HepG2 (cell line): ENCODE measurements around the gene KRTAP1-5. TPM values are rescaled to one million over a fixed set of nuclear protein-coding genes. Genes with fewer than 3 reads are reported as not detected.
A peak's percentile ranks its signal among the peaks of the same experiment; 100 is the strongest.

Experiments
- DNMT3B ChIP-seq: conservative IDR thresholded peaks from 2 replicates; pipeline ENCODE4 v1.6.1; 2016; ENCODE audit warnings: missing biosample characterization, control low read depth
- FOXK2 ChIP-seq: fragments of 450-650 bp; IDR thresholded peaks from 2 replicates; pipeline ENCODE4 v1.6.1; 2016
- GLI4 ChIP-seq: sonication (generic); formaldehyde crosslinking; IDR thresholded peaks from 2 replicates; pipeline ENCODE4 v1.5.1; 2020; ENCODE audit warnings: missing genetic modification reagents, mild to moderate bottlenecking, moderate library complexity, borderline replicate concordance
- MED13 ChIP-seq: sonication (generic); formaldehyde crosslinking; IDR thresholded peaks from 2 replicates; pipeline ENCODE4 v1.5.0; 2020; ENCODE audit warnings: missing genetic modification reagents
- NBN ChIP-seq: fragments of 450-650 bp; conservative IDR thresholded peaks from 2 replicates; pipeline ENCODE4 v1.6.1; 2017
- RARA ChIP-seq: IDR thresholded peaks from 2 replicates; pipeline ENCODE4 v1.6.1; 2016; ENCODE audit warnings: missing genetic modification reagents, missing compliant biosample characterization
- RFXAP ChIP-seq: sonication (generic); formaldehyde crosslinking; IDR thresholded peaks from 2 replicates; pipeline ENCODE4 v1.4.0; 2020; ENCODE audit warnings: missing genetic modification reagents, borderline replicate concordance
- SMARCC2 ChIP-seq: fragments of 450-650 bp; IDR thresholded peaks from 2 replicates; pipeline ENCODE4 v1.6.1; 2017; ENCODE audit warnings: antibody characterized with exemption, mild to moderate bottlenecking
- SMYD3 ChIP-seq: sonication (generic); formaldehyde crosslinking; IDR thresholded peaks from 2 replicates; pipeline ENCODE4 v1.8.1; 2023; ENCODE audit warnings: mild to moderate bottlenecking, missing genetic modification reagents
- STAG1 ChIP-seq: sonication (generic); formaldehyde crosslinking; IDR thresholded peaks from 2 replicates; pipeline ENCODE4 v1.4.0; 2020; ENCODE audit warnings: missing genetic modification reagents
- SYNCRIP ChIP-seq: fragments of 200-400 bp; formaldehyde crosslinking; IDR thresholded peaks from 2 replicates; pipeline ENCODE4 v1.6.1; 2018; ENCODE audit warnings: mild to moderate bottlenecking, low read depth, low read length; ENCODE audit not compliant: insufficient read depth
- ZNF232 ChIP-seq: sonication (generic); formaldehyde crosslinking; IDR thresholded peaks from 2 replicates; pipeline ENCODE4 v1.4.0; 2020; ENCODE audit warnings: missing genetic modification reagents, borderline replicate concordance
- ZNF552 ChIP-seq: sonication (generic); formaldehyde crosslinking; IDR thresholded peaks from 2 replicates; pipeline ENCODE4 v1.9.0; 2022; ENCODE audit warnings: missing genetic modification reagents, mild to moderate bottlenecking, borderline replicate concordance
- ZSCAN21 ChIP-seq: sonication (generic); formaldehyde crosslinking; IDR thresholded peaks from 2 replicates; pipeline ENCODE4 v1.8.0; 2022; ENCODE audit warnings: mild to moderate bottlenecking, missing genetic modification reagents, moderate library complexity, borderline replicate concordance
- ZSCAN22 ChIP-seq: sonication (generic); formaldehyde crosslinking; IDR thresholded peaks from 2 replicates; pipeline ENCODE4 v1.4.0; 2020; ENCODE audit warnings: mild to moderate bottlenecking, missing genetic modification reagents
- polyA plus RNA-seq, 8 experiments: library from polyadenylated mRNA; depleted of rRNA in 3 of 8; stranded (reverse) in 7 of 8; unstranded in 1 of 8; fragments of >200 nt; fragmentation: Illumina TruSeq in 4 of 8; extraction: Trizol in 4 of 8; gene quantifications; 2 replicates each; pipeline versions ENCODE4 v1.2.1 to v1.2.3, GENCODE V29; 2011 to 2016; ENCODE audit warnings: low read depth in 4 of 8, missing spikeins in 1 of 8, mixed read lengths in 1 of 8; ENCODE audit not compliant: insufficient read depth in 1 of 8
- total RNA-seq, 5 experiments: library from RNA; depleted of rRNA; stranded (reverse); fragments of >200 nt; fragmentation: Illumina TruSeq; extraction: Trizol; gene quantifications; 2 replicates each; pipeline ENCODE4 v1.2.3, GENCODE V29; 2016; ENCODE audit warnings: low read depth in 1 of 5
- TF ChIP-seq, protein P1 (sequence below), 2 experiments: sonication (generic) in 1 of 2; formaldehyde crosslinking in 1 of 2; IDR thresholded peaks; 2 replicates each; pipeline versions ENCODE4 v1.5.1 to v1.6.1; 2011 to 2020; ENCODE audit warnings: borderline replicate concordance in 1 of 2, low read depth in 1 of 2, low read length in 1 of 2, mild to moderate bottlenecking in 1 of 2, missing genetic modification reagents in 1 of 2, moderate library complexity in 1 of 2
- TF ChIP-seq, protein P2 (sequence below): sonication (generic); formaldehyde crosslinking; IDR thresholded peaks from 2 replicates; pipeline ENCODE4 v1.5.1; 2020; ENCODE audit warnings: missing genetic modification reagents, mild to moderate bottlenecking, borderline replicate concordance
- TF ChIP-seq, protein P3 (sequence below): sonication (generic); formaldehyde crosslinking; IDR thresholded peaks from 2 replicates; pipeline ENCODE4 v1.8.0; 2022; ENCODE audit warnings: missing genetic modification reagents, mild to moderate bottlenecking, borderline replicate concordance
- TF ChIP-seq, protein P4 (sequence below): sonication (generic); formaldehyde crosslinking; IDR thresholded peaks from 2 replicates; pipeline ENCODE4 v1.9.0; 2021; ENCODE audit warnings: missing genetic modification reagents, borderline replicate concordance
- TF ChIP-seq, protein P5 (sequence below): sonication (generic); formaldehyde crosslinking; IDR thresholded peaks from 2 replicates; pipeline ENCODE4 v1.5.0; 2020; ENCODE audit warnings: mild to moderate bottlenecking, missing genetic modification reagents

KRTAP1-5 gene
- total and polyA plus RNA-seq, 2 of the 13 experiments (the other 11 are each of a cell fraction or from before 2014, with no cell fraction given), result 0.09 TPM; not detected in 1

DNA sequence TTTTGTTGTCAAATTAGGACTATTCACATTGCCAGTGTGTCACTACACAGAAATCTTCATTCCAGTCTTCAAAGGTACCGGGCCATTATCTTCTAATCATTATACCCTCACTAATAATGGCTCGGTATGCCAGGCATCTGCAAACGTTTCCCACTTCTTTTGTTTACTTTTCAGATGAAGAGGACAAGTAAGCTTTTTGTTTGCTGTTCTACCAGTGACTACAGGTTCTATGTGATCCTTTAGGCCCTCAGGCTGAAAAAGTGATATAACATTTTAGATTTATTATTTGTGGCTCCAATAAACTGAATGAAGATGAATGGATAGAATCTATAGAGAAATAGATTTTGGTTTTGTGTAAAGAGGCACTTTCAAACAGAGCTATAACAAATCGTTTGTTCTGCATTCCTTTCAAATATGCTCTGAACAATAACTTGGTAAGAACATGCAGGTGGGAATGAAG, 17.7 kb downstream of the KRTAP1-5 start (continued):
- TF ChIP-seq SMARCC2, result peak; percentile 78; the same call in 1 of the 2 replicates
- TF ChIP-seq RFXAP (CRISPR knock-in tag), result no peak
- no peak for TF ChIP-seq STAG1 (CRISPR knock-in tag)
- no peak for TF ChIP-seq ZSCAN22 (CRISPR knock-in tag)
- TF ChIP-seq RARA (CRISPR knock-in tag), result peak; percentile 86
- no peak for TF ChIP-seq SYNCRIP
- no peak for TF ChIP-seq ZNF552 (CRISPR knock-in tag)
- no peak for TF ChIP-seq ZSCAN21 (CRISPR knock-in tag)
- TF ChIP-seq NBN, result no peak
- TF ChIP-seq, protein P1, sequence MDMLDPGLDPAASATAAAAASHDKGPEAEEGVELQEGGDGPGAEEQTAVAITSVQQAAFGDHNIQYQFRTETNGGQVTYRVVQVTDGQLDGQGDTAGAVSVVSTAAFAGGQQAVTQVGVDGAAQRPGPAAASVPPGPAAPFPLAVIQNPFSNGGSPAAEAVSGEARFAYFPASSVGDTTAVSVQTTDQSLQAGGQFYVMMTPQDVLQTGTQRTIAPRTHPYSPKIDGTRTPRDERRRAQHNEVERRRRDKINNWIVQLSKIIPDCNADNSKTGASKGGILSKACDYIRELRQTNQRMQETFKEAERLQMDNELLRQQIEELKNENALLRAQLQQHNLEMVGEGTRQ (IDR thresholded peaks at IDR 0.05; ENCODE audit: low read depth, low read length), result no peak
- TF ChIP-seq, protein P1 (CRISPR knock-in tag; IDR thresholded peaks at IDR 0.05; ENCODE audit: borderline replicate concordance), result no peak
- TF ChIP-seq GLI4, result no peak
- TF ChIP-seq, protein P2, sequence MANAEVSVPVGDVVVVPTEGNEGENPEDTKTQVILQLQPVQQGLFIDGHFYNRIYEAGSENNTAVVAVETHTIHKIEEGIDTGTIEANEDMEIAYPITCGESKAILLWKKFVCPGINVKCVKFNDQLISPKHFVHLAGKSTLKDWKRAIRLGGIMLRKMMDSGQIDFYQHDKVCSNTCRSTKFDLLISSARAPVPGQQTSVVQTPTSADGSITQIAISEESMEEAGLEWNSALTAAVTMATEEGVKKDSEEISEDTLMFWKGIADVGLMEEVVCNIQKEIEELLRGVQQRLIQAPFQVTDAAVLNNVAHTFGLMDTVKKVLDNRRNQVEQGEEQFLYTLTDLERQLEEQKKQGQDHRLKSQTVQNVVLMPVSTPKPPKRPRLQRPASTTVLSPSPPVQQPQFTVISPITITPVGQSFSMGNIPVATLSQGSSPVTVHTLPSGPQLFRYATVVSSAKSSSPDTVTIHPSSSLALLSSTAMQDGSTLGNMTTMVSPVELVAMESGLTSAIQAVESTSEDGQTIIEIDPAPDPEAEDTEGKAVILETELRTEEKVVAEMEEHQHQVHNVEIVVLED, result no peak; the same call in 1 of the 2 replicates
- no peak for TF ChIP-seq DNMT3B (CRISPR knock-in tag)
- peak; percentile 78; the same call in 1 of the 2 replicates for TF ChIP-seq MED13 (CRISPR knock-in tag)
- no peak for TF ChIP-seq FOXK2
- TF ChIP-seq, protein P3, sequence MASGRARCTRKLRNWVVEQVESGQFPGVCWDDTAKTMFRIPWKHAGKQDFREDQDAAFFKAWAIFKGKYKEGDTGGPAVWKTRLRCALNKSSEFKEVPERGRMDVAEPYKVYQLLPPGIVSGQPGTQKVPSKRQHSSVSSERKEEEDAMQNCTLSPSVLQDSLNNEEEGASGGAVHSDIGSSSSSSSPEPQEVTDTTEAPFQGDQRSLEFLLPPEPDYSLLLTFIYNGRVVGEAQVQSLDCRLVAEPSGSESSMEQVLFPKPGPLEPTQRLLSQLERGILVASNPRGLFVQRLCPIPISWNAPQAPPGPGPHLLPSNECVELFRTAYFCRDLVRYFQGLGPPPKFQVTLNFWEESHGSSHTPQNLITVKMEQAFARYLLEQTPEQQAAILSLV (CRISPR knock-in tag), result no peak
- TF ChIP-seq SMYD3 (CRISPR knock-in tag), result peak; percentile 52; the same call in 1 of the 2 replicates
- TF ChIP-seq, protein P4, sequence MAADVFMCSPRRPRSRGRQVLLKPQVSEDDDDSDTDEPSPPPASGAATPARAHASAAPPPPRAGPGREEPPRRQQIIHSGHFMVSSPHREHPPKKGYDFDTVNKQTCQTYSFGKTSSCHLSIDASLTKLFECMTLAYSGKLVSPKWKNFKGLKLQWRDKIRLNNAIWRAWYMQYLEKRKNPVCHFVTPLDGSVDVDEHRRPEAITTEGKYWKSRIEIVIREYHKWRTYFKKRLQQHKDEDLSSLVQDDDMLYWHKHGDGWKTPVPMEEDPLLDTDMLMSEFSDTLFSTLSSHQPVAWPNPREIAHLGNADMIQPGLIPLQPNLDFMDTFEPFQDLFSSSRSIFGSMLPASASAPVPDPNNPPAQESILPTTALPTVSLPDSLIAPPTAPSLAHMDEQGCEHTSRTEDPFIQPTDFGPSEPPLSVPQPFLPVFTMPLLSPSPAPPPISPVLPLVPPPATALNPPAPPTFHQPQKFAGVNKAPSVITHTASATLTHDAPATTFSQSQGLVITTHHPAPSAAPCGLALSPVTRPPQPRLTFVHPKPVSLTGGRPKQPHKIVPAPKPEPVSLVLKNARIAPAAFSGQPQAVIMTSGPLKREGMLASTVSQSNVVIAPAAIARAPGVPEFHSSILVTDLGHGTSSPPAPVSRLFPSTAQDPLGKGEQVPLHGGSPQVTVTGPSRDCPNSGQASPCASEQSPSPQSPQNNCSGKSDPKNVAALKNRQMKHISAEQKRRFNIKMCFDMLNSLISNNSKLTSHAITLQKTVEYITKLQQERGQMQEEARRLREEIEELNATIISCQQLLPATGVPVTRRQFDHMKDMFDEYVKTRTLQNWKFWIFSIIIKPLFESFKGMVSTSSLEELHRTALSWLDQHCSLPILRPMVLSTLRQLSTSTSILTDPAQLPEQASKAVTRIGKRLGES (CRISPR knock-in tag), result no peak
- TF ChIP-seq ZNF232 (CRISPR knock-in tag), result no peak
- TF ChIP-seq, protein P5, sequence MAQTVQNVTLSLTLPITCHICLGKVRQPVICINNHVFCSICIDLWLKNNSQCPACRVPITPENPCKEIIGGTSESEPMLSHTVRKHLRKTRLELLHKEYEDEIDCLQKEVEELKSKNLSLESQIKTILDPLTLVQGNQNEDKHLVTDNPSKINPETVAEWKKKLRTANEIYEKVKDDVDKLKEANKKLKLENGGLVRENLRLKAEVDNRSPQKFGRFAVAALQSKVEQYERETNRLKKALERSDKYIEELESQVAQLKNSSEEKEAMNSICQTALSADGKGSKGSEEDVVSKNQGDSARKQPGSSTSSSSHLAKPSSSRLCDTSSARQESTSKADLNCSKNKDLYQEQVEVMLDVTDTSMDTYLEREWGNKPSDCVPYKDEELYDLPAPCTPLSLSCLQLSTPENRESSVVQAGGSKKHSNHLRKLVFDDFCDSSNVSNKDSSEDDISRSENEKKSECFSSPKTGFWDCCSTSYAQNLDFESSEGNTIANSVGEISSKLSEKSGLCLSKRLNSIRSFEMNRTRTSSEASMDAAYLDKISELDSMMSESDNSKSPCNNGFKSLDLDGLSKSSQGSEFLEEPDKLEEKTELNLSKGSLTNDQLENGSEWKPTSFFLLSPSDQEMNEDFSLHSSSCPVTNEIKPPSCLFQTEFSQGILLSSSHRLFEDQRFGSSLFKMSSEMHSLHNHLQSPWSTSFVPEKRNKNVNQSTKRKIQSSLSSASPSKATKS (CRISPR knock-in tag), result no peak
